Nephron progenitor cell (in vitro differentiated cells): Measurements from ENCODE around the gene CHD5.

Source experiments
- DNase-seq: peaks from one replicate; pipeline ENCODE4 v3.0.0; 2021
- H3K27ac Mint-ChIP-seq: 2 replicates; pipeline ENCODE4 v1.8.0; 2021; ENCODE audit warnings: mild to moderate bottlenecking, moderate library complexity, mixed read lengths
- H3K27me3 Mint-ChIP-seq: 2 replicates; pipeline ENCODE4 v1.8.0; 2021; ENCODE audit warnings: mild to moderate bottlenecking, low read depth, mixed read lengths; ENCODE audit not compliant: poor library complexity
- H3K36me3 Mint-ChIP-seq: 2 replicates; pipeline ENCODE4 v1.8.0; 2021; ENCODE audit warnings: low read depth, mixed read lengths
- H3K4me1 Mint-ChIP-seq: 2 replicates; pipeline ENCODE4 v1.8.0; 2021; ENCODE audit warnings: mixed read lengths
- H3K4me3 Mint-ChIP-seq: 2 replicates; pipeline ENCODE4 v1.8.0; 2021; ENCODE audit warnings: mild to moderate bottlenecking, moderate library complexity, mixed read lengths
- H3K9me3 Mint-ChIP-seq: 2 replicates; pipeline ENCODE4 v1.8.0; 2021; ENCODE audit warnings: mild to moderate bottlenecking, moderate library complexity, mixed read lengths
- CTCF ChIP-seq: fragments of 200-600 bp; sonication (generic); IDR thresholded peaks from 2 replicates; pipeline ENCODE4 v1.5.0; 2021; ENCODE audit warnings: antibody characterized with exemption

CHD5 gene

GRCh38 chr1:6101826-6102531, 78.1 kb downstream of the CHD5 start:
- H3K36me3 Mint-ChIP-seq, result no peaks in the 10 kb centered on the region
- H3K27me3 Mint-ChIP-seq, result peaks cover 10% of the 10 kb centered on the region
- peaks cover 23% of the 10 kb centered on the region for H3K4me1 Mint-ChIP-seq
- peak; percentile 1 for DNase-seq
- no peak overlapping the region for H3K27ac Mint-ChIP-seq
- TF ChIP-seq CTCF, result no peak
- H3K4me3 Mint-ChIP-seq, result no peak overlapping the region
- H3K9me3 Mint-ChIP-seq, result no peaks in the 10 kb centered on the region

- Mint-ChIP-seq H3K27me3 (peaks cover 10% of the 10 kb centered on the region), H3K4me3 (no peak overlapping the region), H3K4me1 (peaks cover 23% of the 10 kb centered on the region), H3K9me3 (no peaks in the 10 kb centered on the region), H3K27ac (peak overlapping the region; percentile 74), H3K36me3 (no peaks in the 10 kb centered on the region)
- DNase-seq, result peak; percentile 3
- no peak for TF ChIP-seq CTCF
Observed at GRCh38 chr1:6100861-6101783, 79.0 kb downstream of the CHD5 start.

GRCh38 chr1:6099787-6100765, 80.0 kb downstream of the CHD5 start:
- no peak overlapping the region for H3K27ac Mint-ChIP-seq
- no peaks in the 10 kb centered on the region for H3K36me3 Mint-ChIP-seq
- peak; percentile 3 for DNase-seq
- H3K4me1 Mint-ChIP-seq, result peaks cover 23% of the 10 kb centered on the region
- no peak for TF ChIP-seq CTCF
- H3K27me3 Mint-ChIP-seq, result peaks cover 10% of the 10 kb centered on the region
- H3K4me3 Mint-ChIP-seq, result no peak overlapping the region
- no peaks in the 10 kb centered on the region for H3K9me3 Mint-ChIP-seq

GRCh38 chr1:6099297-6099696, 80.8 kb downstream of the CHD5 start:
- H3K9me3 Mint-ChIP-seq, result no peaks in the 10 kb centered on the region

More at GRCh38 chr1:6099297-6099696, 80.8 kb downstream of the CHD5 start:
- H3K27me3 Mint-ChIP-seq, result peaks cover 10% of the 10 kb centered on the region
- peak; percentile 1 for DNase-seq
- no peaks in the 10 kb centered on the region for H3K36me3 Mint-ChIP-seq
- H3K4me3 Mint-ChIP-seq, result no peak overlapping the region
- no peak overlapping the region for H3K27ac Mint-ChIP-seq
- peaks cover 23% of the 10 kb centered on the region for H3K4me1 Mint-ChIP-seq
- no peak for TF ChIP-seq CTCF
